Hippocampal formation (tissue), 2 donors: ENCODE measurements around the gene ALPL.

Experiments
- DNase-seq, 2 donors: peaks; one replicate each; lab custom pipeline; 2025; lab: John Stamatoyannopoulos, UW

The ALPL gene

GRCh38 chr1:21598904-21599303 lies 89.7 kb downstream of the ALPL start:
- no peak for DNase-seq

DNA sequence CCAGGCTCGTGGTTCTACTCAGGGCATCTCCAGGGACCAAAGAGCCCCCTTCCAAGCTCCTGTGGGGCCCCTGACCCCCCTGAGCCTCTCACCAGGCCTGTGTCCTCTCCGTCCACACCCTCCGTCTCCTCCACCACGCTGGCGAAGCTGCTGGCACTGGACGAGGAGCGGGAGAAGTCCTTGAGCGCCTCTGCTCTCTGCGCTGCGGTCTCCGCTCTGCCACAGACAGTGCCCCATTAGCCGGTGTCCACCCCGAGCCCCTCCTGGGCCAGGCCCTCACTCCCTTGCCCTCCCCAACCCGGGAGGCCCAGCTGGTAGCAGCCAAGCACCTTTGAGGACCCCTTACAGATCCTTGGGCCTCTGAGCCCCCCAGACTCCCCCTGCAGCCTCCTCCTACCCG lies 90.2 kb downstream of the ALPL start:
- DNase-seq: no peak

DNA sequence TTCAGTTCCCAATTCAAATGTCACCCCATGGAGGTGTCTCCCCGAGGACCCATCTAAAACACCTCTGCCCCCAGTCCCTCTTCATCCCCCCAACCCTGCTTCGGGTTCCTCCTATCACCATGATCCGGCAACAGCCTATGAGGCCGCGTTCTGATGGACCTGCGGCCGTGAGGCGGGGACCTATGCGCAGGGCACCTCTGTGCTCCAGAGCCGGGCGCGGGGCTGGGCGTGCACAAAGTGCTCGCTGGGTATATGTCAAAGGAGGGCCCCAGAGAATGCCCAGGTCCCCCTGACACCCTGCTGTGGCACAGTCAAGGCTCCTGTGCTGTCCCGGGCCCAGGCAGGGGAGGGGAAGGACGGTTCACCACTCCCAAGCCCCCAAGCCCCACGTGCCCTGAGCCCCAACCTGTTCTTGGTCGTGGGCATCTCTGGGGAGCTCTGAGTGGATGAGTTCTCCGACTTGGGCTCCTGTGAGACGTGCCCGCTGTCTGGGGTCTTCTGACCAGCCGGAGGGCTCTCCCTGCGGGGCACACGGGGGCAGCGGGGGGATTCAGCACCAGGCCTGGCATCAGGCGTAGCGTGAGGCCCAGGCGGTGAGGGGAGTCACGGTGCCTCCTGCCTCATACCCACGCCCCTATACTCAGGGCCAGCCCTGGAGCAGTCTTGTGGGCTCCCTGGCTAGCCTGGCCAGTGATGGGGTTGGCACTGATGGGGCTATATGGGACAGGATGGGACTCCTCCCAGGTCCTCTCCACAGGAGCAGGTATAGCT lies 92.2 kb downstream of the ALPL start:
- DNase-seq: no peak

- no peak for DNase-seq
These were observed 94.2 kb downstream of the ALPL start for GRCh38 chr1:21603177-21604138.

- DNase-seq: no peak
These were observed 95.2 kb downstream of the ALPL start for GRCh38 chr1:21604208-21604957.

- DNase-seq: no peak
These were observed 95.9 kb downstream of the ALPL start for GRCh38 chr1:21605012-21605715.

DNA sequence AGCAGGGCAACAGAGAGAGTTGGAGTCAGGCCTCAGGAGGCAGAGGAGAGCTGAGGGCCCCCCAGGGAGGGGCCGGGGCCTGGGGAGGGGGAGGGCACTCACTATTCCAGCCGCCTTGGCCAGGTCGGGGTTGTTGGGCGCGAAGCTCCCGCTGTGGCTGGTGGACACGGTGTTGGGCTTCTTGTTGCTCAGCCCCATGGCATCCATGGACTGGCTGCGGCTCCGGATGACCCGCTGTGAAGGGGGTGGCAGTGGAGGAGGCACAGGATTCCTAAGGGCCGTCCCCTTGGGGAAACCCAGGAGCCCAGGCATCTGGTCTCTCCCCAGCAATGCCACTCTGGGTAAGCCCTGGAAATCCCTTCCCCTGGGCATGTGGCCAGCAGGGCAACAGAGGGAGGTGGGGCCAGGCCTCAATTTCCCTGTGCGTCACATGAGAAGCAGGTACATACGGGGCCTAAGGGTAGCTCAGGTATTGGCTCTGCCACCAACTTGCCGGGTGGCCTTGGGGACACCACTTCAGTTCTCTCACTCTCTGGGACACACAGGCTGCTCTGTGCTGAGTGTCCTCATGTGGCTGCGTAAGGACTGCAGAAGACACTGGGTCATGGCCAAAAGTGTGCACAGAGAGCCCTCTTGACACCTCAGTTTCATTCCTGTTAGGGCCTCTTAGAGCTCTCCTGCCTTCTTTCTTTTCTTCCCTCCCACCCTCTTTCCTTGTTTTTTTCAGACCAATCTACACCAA lies 96.9 kb downstream of the ALPL start:
- no peak for DNase-seq

DNA sequence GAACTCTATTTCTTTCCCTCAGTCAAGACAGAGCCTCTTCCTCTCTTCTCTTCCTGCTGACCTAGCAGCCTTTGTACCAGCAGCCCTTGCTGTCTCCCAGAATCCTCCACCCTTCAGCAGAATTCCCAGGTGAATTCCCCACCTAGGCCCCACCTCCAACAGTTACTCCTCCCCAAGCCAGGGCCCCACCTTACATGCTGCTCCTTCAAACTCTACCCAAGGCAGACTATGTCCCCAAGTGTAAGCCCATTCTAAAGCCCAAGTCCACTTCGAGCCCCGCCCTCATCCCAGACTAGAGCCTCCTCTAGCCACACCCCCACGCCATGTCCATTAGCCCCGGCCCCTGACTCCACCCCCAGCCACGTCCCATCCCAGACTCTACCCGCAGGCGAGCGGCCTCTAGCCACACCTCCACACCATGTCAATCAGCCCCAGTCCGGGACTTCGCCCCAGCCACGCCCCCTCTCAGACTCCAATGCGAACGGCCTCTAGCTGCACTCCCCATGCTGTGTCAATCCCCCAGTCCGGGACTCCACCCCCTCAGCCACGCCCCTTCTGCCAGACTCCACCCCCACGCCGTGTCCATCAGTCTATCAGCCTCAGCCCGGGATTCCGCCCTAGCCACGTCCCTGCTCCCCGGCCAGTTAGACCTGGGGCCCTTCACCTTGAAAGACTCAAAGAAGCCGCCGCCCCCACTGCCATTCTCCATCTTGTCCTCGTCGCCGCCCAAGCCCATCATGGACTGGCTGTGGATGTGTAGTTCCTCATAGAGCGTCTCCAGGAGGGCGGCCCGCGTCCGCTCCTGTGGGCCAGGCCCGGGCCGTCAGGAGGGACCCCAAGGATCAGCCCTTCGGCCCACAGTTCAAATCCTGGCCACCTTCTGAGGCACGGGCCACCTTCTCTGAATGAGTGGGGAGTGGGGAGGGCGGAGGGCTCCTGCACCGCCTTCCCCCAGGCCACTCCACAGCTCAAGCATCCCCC lies 98.6 kb downstream of the ALPL start:
- no peak for DNase-seq

GRCh38 chr1:21608798-21609197 lies 99.6 kb downstream of the ALPL start:
- DNase-seq: no peak

GRCh38 chr1:21610027-21610426 lies 100.8 kb downstream of the ALPL start:
- DNase-seq: no peak

DNA sequence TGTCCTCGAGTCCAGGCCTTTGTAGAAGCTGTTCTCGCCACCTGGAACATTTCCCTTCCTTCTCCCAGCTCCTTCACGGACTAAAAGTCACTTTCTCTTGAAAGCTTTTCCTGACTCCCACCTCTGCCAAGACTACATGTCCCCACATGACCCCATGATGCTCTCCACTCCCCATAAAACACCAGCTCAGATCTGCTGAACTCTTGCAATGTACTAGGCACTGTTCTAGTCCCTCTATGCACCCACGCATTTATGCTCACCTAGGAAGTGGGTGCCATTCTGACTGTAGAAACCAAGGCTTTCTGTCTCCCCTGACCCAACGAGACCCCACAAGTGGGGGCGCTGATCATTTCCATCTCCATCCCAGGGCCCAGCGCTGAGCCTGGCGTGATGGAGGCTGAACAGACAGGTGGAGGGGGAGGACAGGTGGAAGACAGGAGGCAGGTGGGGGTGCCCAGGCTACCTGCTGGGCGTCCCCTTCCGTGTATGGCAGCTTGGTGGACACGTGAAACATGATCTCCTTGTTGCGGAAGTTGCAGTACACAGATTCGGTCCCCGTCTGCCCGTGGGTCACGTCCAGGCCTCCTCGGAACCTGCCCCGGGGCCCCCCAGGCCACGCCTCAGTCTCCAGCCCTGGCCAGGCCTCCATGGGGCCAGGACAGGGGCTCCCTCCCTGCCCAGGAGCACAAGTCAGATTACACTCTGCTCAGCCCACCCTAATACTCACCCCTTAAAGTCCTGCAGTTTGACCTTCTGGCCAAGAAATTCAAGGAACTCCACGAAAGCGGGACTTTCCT lies 102.0 kb downstream of the ALPL start:
- no peak for DNase-seq

- no peak for DNase-seq
These were observed 102.8 kb downstream of the ALPL start for GRCh38 chr1:21612057-21612456.

GRCh38 chr1:21613072-21613867 lies 104.0 kb downstream of the ALPL start:
- DNase-seq: no peak

DNA sequence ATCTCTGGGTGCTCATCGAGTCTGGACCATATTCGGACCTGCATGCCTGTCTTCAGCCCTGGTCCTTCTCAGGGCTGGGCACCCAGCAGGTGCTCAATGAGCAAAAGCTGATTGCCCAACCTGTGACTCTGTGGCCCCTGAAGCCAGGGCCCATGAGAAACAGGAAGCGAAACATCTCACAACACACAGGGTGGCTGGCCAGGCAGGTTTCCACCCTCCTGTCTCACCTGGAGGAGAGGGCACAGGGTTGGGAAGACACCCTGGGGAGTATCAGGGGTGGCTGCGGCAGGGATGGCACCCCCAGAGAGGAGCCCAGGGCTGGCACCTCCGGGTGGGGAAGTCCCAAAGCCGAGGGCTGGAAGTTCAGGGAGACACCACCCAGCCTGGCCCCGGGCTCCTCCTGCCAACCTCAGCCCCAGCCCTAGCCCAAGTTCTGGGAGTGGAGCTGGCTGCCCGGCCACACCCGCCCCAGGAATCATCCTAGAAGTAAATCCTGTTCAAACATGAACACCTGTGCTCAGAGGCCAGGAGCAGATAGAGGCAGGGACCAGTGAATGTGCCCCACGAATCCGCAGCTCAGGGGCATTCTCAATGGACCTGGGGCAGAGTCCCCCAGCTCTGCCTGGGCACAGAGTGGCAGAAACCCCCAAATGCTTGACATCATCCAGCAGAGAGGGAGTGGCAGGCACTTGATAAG lies 105.3 kb downstream of the ALPL start:
- DNase-seq: no peak

DNA sequence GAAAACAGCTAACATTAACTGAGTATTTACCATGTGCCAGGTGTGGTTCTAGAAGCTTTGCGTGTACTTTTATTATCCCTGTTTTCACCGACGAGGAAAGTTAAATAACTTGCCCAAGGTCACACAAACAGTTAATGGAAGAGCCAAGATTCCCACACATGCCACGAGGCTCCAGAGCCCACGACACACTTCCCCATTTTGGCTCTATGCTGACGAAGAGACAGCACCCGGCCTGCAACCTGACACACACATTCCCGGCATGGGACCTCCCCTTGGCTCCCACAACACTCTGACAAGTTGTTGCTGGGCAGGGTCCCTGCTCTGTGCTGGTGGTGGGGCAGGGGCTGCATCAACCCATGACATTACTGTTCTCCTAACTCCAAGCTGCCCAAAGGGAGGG lies 107.1 kb downstream of the ALPL start:
- no peak for DNase-seq

- DNase-seq: no peak
These were observed 108.0 kb downstream of the ALPL start for GRCh38 chr1:21617126-21617738.

DNA sequence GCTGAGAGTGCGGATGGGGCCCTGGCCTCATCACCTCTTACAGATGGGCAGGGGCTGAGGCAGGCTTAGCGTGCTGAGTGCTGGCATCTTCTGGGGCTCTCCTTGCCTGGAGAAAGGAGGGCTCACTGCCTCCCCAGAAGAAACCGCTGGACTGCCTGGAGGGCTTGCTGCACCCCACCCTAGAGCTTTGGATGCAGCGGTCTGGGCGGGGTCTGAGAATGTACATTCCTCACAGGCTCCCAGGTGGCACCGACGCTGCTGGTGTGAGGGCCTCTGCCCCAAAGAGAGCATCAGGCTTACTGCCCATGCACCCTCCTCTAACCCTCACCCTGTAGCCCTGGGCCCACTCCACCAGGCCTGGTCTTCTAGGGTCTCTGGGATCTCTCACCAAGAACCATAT lies 108.8 kb downstream of the ALPL start:
- DNase-seq: no peak
